GM12878 (cell line): ENCODE results near the gene TRAF3IP1. TPM values are rescaled to one million over a fixed set of nuclear protein-coding genes. Genes with fewer than 3 reads are reported as not detected.

ENCODE experiments used
- ATAC-seq: fragments of 200-7000 bp; cut with Tn5 transposase; 3 replicates; pipeline ENCODE4 v1.9.1; 2020; ENCODE audit warnings: mild to moderate bottlenecking, moderate library complexity
- BruUV-seq: library from RNA; stranded (reverse); fragments of 400-500 nt; replicated peaks from 2 replicates; lab custom pipeline; 2021; lab: Mats Ljungman, UMichigan
- CTCF ChIA-PET: fragments of 300-600 bp; sonication (Branson Sonifier 250); formaldehyde crosslinking; extraction: SDS; loops from one replicate; lab custom pipeline; 2021; ENCODE audit warnings: inconsistent platforms; lab: Yijun Ruan, JAX
- POLR2A ChIA-PET: fragments of 350-600 bp; formaldehyde crosslinking; extraction: SDS; loops from one replicate; lab custom pipeline; 2021; ENCODE audit warnings: inconsistent platforms; lab: Charles Lee
- RAD21 ChIA-PET: fragments of 300-600 bp; sonication (Branson Sonifier 250); formaldehyde crosslinking; loops from one replicate; lab custom pipeline; 2023; ENCODE audit warnings: antibody characterized with exemption; ENCODE audit not compliant: unreplicated experiment; lab: Charles Lee
- SMC1A ChIA-PET: fragments of 300-600 bp; sonication (Branson Sonifier 250); formaldehyde crosslinking; loops from one replicate; lab custom pipeline; 2023; ENCODE audit not compliant: unreplicated experiment, uncharacterized antibody; lab: Charles Lee
- DNase-seq: peaks from one replicate; pipeline ENCODE4 v3.0.0-alpha.2; 2011; ENCODE audit warnings: low read depth, low spot score
- FAIRE-seq: peaks from 3 replicates; lab custom pipeline; 2011; peaks lifted over from hg19 to GRCh38; lab: Jason Lieb, UNC
- H2AFZ ChIP-seq: 2 replicates; pipeline ENCODE4 v1.6.0; 2011; ENCODE audit warnings: low read depth, low read length, control low read depth; ENCODE audit not compliant: control insufficient read depth
- H3K27ac ChIP-seq: 2 replicates; pipeline ENCODE4 v1.5.1; 2011; ENCODE audit warnings: control low read depth; ENCODE audit not compliant: control insufficient read depth, insufficient read depth
- H3K27me3 ChIP-seq, 2 experiments: replicated peaks in 1 of 2; 2 replicates each; pipeline versions ENCODE4 v1.6.0 to v1.6.1; 2011; ENCODE audit warnings: low read length in 1 of 2; ENCODE audit not compliant: control insufficient read depth in 2 of 2, insufficient read depth in 2 of 2
- H3K36me3 ChIP-seq, 2 experiments: 2 replicates each; pipeline ENCODE4 v1.5.1; 2011; ENCODE audit warnings: low read length in 1 of 2; ENCODE audit not compliant: control insufficient read depth in 2 of 2, insufficient read depth in 2 of 2
- H3K4me1 ChIP-seq: 2 replicates; pipeline ENCODE4 v1.6.1; 2011; ENCODE audit warnings: mild to moderate bottlenecking, low read length, moderate library complexity, mixed read lengths; ENCODE audit not compliant: control insufficient read depth, insufficient read depth
- H3K4me2 ChIP-seq: 2 replicates; pipeline ENCODE4 v1.6.0; 2011; ENCODE audit warnings: control low read depth; ENCODE audit not compliant: control insufficient read depth, insufficient read depth
- H3K4me3 ChIP-seq: fragments of 200-600 bp; sonication (generic); 2 replicates; pipeline ENCODE4 v1.5.1; 2016
- H3K79me2 ChIP-seq: 2 replicates; pipeline ENCODE4 v1.6.0; 2011; ENCODE audit warnings: low read length; ENCODE audit not compliant: control insufficient read depth, insufficient read depth
- H3K9ac ChIP-seq: 2 replicates; pipeline ENCODE4 v1.8.0; 2011; ENCODE audit warnings: low read length, control low read depth, mixed read lengths; ENCODE audit not compliant: control insufficient read depth, insufficient read depth
- H3K9me3 ChIP-seq: replicated peaks from 3 replicates; pipeline ENCODE4 v1.5.1; 2011; ENCODE audit warnings: mild to moderate bottlenecking, low read length; ENCODE audit not compliant: control insufficient read depth, insufficient read depth
- H4K20me1 ChIP-seq: 2 replicates; pipeline ENCODE4 v1.6.0; 2011; ENCODE audit not compliant: control insufficient read depth, insufficient read depth
- BHLHE40 ChIP-seq, 2 experiments: fragments of 450-650 bp in 1 of 2; IDR thresholded peaks; 2 replicates each; pipeline ENCODE4 v1.6.1; 2011 to 2017; ENCODE audit warnings: low read depth in 2 of 2, borderline replicate concordance in 1 of 2, improper control_type of control experiment in 1 of 2, low read length in 1 of 2, mild to moderate bottlenecking in 1 of 2
- IKZF1 ChIP-seq: fragments of 450-650 bp; conservative IDR thresholded peaks from 2 replicates; pipeline ENCODE4 v1.6.1; 2017; ENCODE audit warnings: antibody characterized with exemption, mild to moderate bottlenecking
- ZBTB40 ChIP-seq: fragments of 450-650 bp; IDR thresholded peaks from 2 replicates; pipeline ENCODE4 v1.6.1; 2016; ENCODE audit warnings: mild to moderate bottlenecking, moderate library complexity, borderline replicate concordance
- WGBS: methylation state at CpG from one replicate; pipeline ENCODE4 v1.1.6; 2016; ENCODE audit warnings: low lambda C conversion rate; ENCODE audit not compliant: insufficient replicate concordance, insufficient coverage; ENCODE audit errors: missing lambda C conversion rate; 5-methylcytosine and 5-hydroxymethylcytosine counted together
- in situ Hi-C: fragments of 300-500 bp; cut with MboI; formaldehyde crosslinking; loops from 9 replicates; pipeline ENCODE4 v1.14.3; 2018; ENCODE audit warnings: mixed read lengths
- intact Hi-C: fragments of 100-400 bp; cut with micrococcal nuclease; formaldehyde crosslinking; loops from one replicate; pipeline ENCODE4 v1.14.2; 2022; ENCODE audit not compliant: unreplicated experiment
- polyA plus RNA-seq, 11 experiments: library from polyadenylated mRNA; depleted of rRNA in 4 of 11; unstranded in 6 of 11; stranded (reverse) in 5 of 11; fragments of >200 nt; fragmentation: Nextera tagmentation in 4 of 11; fragmentation: Illumina TruSeq in 1 of 11; extraction: Ambion mirVana in 4 of 11; extraction: Trizol in 1 of 11; gene quantifications; 1 replicate in 1 of 11; 2 replicates in 10 of 11; pipeline versions ENCODE4 v1.2.1 to v1.2.3, GENCODE V29; 2011 to 2016; ENCODE audit warnings: inconsistent platforms in 2 of 11, missing spikeins in 2 of 11, low read depth in 1 of 11
- total RNA-seq, 4 experiments: library from RNA; depleted of rRNA in 3 of 4; stranded (reverse); fragments of >200 nt in 3 of 4; fragmentation: Illumina TruSeq in 1 of 4; extraction: Trizol in 1 of 4; gene quantifications; 2 replicates each; pipeline versions ENCODE4 v1.2.1 to v1.2.3, GENCODE V29; 2013 to 2021

The TRAF3IP1 gene
- total and polyA plus RNA-seq, 10 of the 15 experiments (the other 5 are each of a cell fraction or from before 2014, with no cell fraction given) = 1.6 to 7.5 (median 3.6) TPM

DNA sequence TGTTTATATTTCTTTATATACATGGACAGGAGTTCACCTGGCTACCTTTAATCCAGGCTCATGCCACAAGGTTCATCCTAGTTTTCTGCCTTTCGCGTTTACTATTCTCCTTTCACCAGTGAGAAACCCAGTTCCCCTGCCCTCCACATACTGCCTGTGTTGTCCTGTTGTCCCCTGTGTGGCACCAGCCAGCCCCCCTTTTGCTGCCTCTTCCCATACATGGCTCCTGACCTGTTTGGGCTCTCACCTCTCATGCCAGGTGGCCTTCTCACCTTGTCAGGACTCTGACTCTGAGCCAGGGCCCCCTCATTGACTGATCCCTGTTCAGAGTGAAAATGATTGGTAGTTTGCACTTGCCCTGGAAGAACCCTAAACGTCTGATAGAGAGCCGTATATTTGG, 120.0 kb downstream of the TRAF3IP1 start:
- Histone ChIP-seq H3K4me2 (no peak overlapping the region), H3K79me2 (peaks cover 1% of the 10 kb centered on the region; the same call in 1 of the 2 replicates), H4K20me1 (peaks cover 2% of the 10 kb centered on the region; the same call in 1 of the 2 replicates), H3K36me3 (peaks cover 21 to 27% of the 10 kb centered on the region in 2 experiments), H3K9me3 (no peaks in the 10 kb centered on the region), H3K9ac (no peak overlapping the region), H3K4me3 (no peak overlapping the region), H3K4me1 (no peaks in the 10 kb centered on the region), H3K27me3 (no peaks in the 10 kb centered on the region), H2AFZ (no peak overlapping the region), H3K27ac (no peak overlapping the region)
- POLR2A ChIA-PET = interaction anchor here (0.7 kb wide), 1 partner anchor 12 kb away, joined by 3 read pairs; no protein-coding TSS in a partner anchor
- RAD21 ChIA-PET = no interaction called here
- ATAC-seq = no peak
- TF ChIP-seq BHLHE40 (IDR thresholded peaks at IDR 0.05; ENCODE audit: borderline replicate concordance in 1 of 2, low read depth in 2 of 2, low read length in 1 of 2) = no peak
- CTCF ChIA-PET = interaction anchor here (0.8 kb wide), 1 partner anchor 9 kb away, joined by 3 read pairs; no protein-coding TSS in a partner anchor
- WGBS = 74% methylated on average over 4 of the region's 4 CpGs
- SMC1A ChIA-PET = no interaction called here
- no peak for DNase-seq
- in situ Hi-C loops (no loop called here), intact Hi-C loops (no loop called here)
- BruUV-seq = no TSS peak
- FAIRE-seq = no peak

- H3K4me2 ChIP-seq = no peak overlapping the region
- DNase-seq = no peak
- H3K9ac ChIP-seq = no peak overlapping the region
- 87% methylated on average over 11 of the region's 11 CpGs for WGBS
- no peaks in the 10 kb centered on the region for H3K4me1 ChIP-seq
- H3K36me3 ChIP-seq = peaks cover 18 to 30% of the 10 kb centered on the region in 2 experiments
- RAD21 ChIA-PET = no interaction called here
- no peaks in the 10 kb centered on the region for H3K9me3 ChIP-seq
- BruUV-seq = no TSS peak
- no peaks in the 10 kb centered on the region for H3K27me3 ChIP-seq
- peaks cover 1% of the 10 kb centered on the region; the same call in 1 of the 2 replicates for H3K79me2 ChIP-seq
- in situ Hi-C loops = no loop called here
- H4K20me1 ChIP-seq = peaks cover 2% of the 10 kb centered on the region; the same call in 1 of the 2 replicates
- no peak overlapping the region for H3K4me3 ChIP-seq
- intact Hi-C loops = no loop called here
- CTCF ChIA-PET = interaction anchor here (0.8 kb wide), 1 partner anchor 9 kb away, joined by 3 read pairs; no protein-coding TSS in a partner anchor
- no peak for FAIRE-seq
- H3K27ac ChIP-seq = no peak overlapping the region
- POLR2A ChIA-PET = interaction anchor here (0.7 kb wide), 1 partner anchor 12 kb away, joined by 3 read pairs; no protein-coding TSS in a partner anchor
- TF ChIP-seq ZBTB40 (no peak), IKZF1 (no peak)
- SMC1A ChIA-PET = no interaction called here
- ATAC-seq = no peak
- H2AFZ ChIP-seq = no peak overlapping the region
These were observed 120.4 kb downstream of the TRAF3IP1 start for GRCh38 chr2:238440767-238441166.
